H7 (cell line): ENCODE measurements around the gene GLYATL2. TPM values are rescaled to one million over a fixed set of nuclear protein-coding genes. Genes with fewer than 3 reads are reported as not detected.

Source experiments
- total RNA-seq: library from RNA; depleted of rRNA; stranded (reverse); fragments of >200 nt; shearing (Covaris generic); gene quantifications from 2 replicates; pipeline ENCODE4 v1.2.3, GENCODE V29; 2014; rRNA removed

Gene GLYATL2
- total RNA-seq, 1 experiment from 2014 or later = not detected

Other genes starting within 250 kb of the GLYATL2 start
- gene CNTF, start 222.0 kb downstream of the GLYATL2 start, total RNA-seq = 0.26 and 0.73 TPM in 2 replicates
- gene GLYAT, start 112.8 kb downstream of the GLYATL2 start, total RNA-seq = not detected in 2 replicates
- gene GLYATL1, start 94.8 kb upstream of the GLYATL2 start, total RNA-seq = 3.8 and 9.7 TPM in 2 replicates
- not detected in 2 replicates for gene GLYATL1B, start 241.6 kb upstream of the GLYATL2 start, total RNA-seq